ENCODE results near the gene MATN4.

MATN4 gene

DNA sequence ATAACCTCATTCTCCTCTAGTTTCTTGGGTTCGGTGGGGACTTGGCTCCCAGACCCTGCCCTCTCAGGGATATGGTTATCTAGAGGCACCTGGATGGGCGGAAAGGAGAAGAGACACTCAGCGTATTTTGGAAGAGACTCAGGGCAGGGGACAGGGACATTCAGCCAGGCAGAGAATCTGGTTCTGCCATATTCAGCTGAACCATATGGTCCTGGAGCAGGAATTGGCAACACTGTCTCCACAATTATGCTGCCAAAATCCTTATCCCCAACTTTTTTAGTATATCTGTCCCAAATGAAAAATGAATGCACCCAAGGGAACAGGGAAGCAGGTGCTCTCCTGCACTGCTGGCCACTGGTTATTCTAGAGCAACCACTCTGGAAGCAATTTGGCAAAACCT lies 22.4 kb upstream of the MATN4 start:
- in situ Hi-C loops (cut with MboI; ENCODE audit: low sequenced_read_pairs, unreplicated experiment), result no loop called here
- TF ChIP-seq, protein P1, sequence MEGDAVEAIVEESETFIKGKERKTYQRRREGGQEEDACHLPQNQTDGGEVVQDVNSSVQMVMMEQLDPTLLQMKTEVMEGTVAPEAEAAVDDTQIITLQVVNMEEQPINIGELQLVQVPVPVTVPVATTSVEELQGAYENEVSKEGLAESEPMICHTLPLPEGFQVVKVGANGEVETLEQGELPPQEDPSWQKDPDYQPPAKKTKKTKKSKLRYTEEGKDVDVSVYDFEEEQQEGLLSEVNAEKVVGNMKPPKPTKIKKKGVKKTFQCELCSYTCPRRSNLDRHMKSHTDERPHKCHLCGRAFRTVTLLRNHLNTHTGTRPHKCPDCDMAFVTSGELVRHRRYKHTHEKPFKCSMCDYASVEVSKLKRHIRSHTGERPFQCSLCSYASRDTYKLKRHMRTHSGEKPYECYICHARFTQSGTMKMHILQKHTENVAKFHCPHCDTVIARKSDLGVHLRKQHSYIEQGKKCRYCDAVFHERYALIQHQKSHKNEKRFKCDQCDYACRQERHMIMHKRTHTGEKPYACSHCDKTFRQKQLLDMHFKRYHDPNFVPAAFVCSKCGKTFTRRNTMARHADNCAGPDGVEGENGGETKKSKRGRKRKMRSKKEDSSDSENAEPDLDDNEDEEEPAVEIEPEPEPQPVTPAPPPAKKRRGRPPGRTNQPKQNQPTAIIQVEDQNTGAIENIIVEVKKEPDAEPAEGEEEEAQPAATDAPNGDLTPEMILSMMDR (IDR thresholded peaks at IDR 0.05; ENCODE audit: borderline replicate concordance, control extremely low read depth, extremely low read depth, insufficient read depth, missing control alignments), result no peak
- DNase-seq (ENCODE audit: low spot score), result no peak

DNA sequence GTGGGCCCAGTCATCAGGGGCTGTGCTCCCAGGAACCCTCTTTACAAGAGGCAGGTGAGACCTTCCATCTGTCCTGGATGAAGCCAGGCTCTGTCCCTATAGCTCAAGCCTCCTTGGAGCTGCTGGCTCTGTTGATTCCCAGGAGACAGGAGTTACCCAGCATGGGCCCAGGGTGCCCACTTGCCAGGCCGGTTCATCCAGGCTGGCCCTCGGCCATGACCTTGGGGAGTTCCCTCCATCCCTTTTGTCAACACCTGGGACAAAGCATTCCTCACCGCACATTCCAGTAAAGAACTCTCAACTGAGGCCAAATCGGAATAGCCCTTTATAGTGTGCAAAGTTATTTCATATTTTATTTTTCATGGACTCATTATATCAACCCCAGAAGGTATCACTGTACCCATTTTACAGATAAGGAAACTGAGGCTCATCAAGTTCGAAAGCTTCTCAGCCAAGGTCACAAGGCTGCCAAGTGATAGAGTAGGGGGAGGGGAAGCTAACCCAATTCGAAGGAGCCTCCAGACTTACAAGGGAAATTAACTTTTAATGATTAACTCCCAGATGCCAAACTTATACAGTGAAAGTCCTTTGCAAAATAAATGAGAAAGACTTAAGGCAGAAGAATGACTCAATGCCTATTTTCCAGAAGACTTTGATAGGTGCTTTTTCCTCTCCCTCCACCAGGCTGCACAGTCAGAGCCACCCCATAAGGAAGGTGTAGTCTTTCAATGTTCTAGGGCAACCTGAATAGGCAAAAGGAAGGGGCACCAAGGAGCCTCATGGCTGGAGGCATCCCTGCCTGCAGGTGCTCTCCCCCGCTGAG lies 21.6 kb upstream of the MATN4 start:
- in situ Hi-C loops (cut with MboI; ENCODE audit: low sequenced_read_pairs, unreplicated experiment), result no loop called here
- no peak for DNase-seq (ENCODE audit: low spot score)
- TF ChIP-seq, protein P1 (IDR thresholded peaks at IDR 0.05; ENCODE audit: borderline replicate concordance, control extremely low read depth, extremely low read depth, insufficient read depth, missing control alignments), result no peak

DNA sequence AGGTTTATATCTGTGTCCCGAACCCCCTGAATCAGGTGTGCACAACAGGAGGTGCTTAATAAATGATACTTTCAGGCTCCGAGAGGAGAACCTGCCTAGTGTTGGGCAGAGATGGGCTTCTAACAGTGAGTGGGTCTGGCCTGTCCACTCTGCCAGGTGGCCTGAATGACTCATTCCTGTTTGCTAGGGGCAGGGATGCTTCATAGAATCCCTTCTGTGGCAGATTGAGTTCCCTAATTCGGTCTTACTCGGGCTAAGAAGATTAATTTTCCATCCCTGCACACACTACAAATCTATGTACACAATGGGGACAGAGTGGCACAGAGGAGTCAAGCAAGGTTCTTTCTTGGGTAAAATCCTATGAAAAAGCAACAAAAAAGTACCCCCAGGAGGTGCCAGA lies 20.4 kb upstream of the MATN4 start:
- in situ Hi-C loops (cut with MboI; ENCODE audit: low sequenced_read_pairs, unreplicated experiment), result no loop called here
- DNase-seq (ENCODE audit: low spot score), result no peak
- TF ChIP-seq, protein P1 (IDR thresholded peaks at IDR 0.05; ENCODE audit: borderline replicate concordance, control extremely low read depth, extremely low read depth, insufficient read depth, missing control alignments), result no peak

DNA sequence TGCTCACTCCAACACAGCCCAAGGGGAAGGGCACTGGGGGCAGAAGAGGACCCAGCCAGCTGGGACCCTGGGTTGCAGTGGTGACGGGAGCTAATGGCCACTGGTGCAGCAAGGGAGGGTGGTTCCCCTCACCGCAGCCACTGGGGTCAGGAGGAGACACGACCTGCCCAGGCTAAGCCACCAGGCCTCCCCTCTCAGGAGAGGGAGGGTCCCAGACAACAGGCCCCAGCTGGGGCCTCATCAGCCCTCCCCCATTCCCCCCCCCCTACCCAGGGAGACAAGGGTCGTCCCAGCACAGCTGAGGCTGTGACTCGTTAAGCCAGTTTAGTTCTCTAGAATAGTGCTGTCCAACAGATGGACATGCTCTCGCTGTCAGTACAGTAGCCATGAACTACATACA lies 17.3 kb upstream of the MATN4 start:
- TF ChIP-seq, protein P1 (IDR thresholded peaks at IDR 0.05; ENCODE audit: borderline replicate concordance, control extremely low read depth, extremely low read depth, insufficient read depth, missing control alignments), result no peak
- no peak for DNase-seq (ENCODE audit: low spot score)
- in situ Hi-C loops (cut with MboI; ENCODE audit: low sequenced_read_pairs, unreplicated experiment), result no loop called here

DNA sequence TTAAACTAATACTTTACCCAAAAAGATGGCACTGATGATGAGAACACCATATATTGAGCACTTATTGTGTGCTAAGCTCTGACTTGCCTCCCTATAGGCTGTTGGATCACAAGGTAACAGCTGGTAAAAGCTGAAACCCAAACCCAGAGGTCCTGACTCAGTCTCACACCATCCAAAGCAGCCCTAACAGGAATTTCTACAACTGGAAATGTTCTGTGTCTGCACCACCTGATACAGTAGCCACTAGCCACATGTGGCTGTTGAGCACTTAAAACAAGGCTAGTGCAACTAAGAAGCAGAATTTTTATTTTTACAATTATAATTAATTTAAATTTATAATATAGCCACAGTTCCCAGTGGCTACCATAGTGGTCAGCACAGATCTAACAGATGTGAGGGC lies 15.6 kb upstream of the MATN4 start:
- in situ Hi-C loops (cut with MboI; ENCODE audit: low sequenced_read_pairs, unreplicated experiment), result no loop called here
- TF ChIP-seq, protein P1 (IDR thresholded peaks at IDR 0.05; ENCODE audit: borderline replicate concordance, control extremely low read depth, extremely low read depth, insufficient read depth, missing control alignments), result no peak
- DNase-seq (ENCODE audit: low spot score), result no peak

DNA sequence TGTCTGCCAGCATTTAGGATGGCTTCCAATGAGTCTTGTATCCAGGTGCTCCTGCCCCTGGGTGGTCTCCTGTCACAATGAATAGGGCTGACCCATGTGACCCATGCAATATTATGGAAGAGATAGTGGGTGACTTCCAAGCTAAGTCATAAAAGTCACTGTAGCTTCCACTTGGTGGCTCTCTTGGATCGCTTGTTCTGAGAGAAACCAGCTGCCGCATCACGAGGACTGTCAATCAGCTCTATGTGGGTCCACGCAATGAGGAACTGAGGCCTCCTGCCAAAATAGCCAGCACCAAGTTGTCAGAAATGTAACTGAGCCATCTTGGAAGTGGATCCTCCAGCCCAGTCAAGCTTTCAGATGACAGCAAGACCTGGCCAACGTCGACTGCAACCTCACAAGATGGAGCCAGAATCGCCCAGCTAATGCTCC lies 14.9 kb upstream of the MATN4 start:
- TF ChIP-seq, protein P1 (IDR thresholded peaks at IDR 0.05; ENCODE audit: borderline replicate concordance, control extremely low read depth, extremely low read depth, insufficient read depth, missing control alignments), result peak; percentile 41
- DNase-seq (ENCODE audit: low spot score), result peak; percentile 68
- in situ Hi-C loops (cut with MboI; ENCODE audit: low sequenced_read_pairs, unreplicated experiment), result no loop called here

Data from GM13976 (cell line).